ENCODE results near the gene KLHL17.

- TF ChIP-seq REST (IDR thresholded peaks at IDR 0.05; ENCODE audit: insufficient replicate concordance, low read depth): no peak
- no peak for TF ChIP-seq CTCF (IDR thresholded peaks at IDR 0.05; ENCODE audit: insufficient read depth, low read length)
- TF ChIP-seq POLR2AphosphoS5 (IDR thresholded peaks at IDR 0.05; ENCODE audit: low read depth): no peak
- TF ChIP-seq GABPA (IDR thresholded peaks at IDR 0.05; ENCODE audit: low read depth): no peak
- no peak for TF ChIP-seq SPI1 (IDR thresholded peaks at IDR 0.05; ENCODE audit: borderline replicate concordance, low read depth)
Measured at GRCh38 chr1:928825-929661, 31.3 kb upstream of the KLHL17 start.

Data from HL-60 (cell line).